Measurements from ENCODE around the gene ALAD.
"Not testable (repeated sequence)": the region's sequence is repeated elsewhere in the genome, so short reads cannot be mapped to it uniquely, and the experiment has no call there.

GRCh38 chr9:113406353-113406752 is 5.3 kb upstream of the ALAD start:
- TF ChIP-seq CTCF (conservative IDR thresholded peaks at IDR 0.05 in 1 of 2, IDR thresholded peaks at IDR 0.05 in 1 of 2; ENCODE audit: extremely low read depth in 1 of 2, insufficient read depth in 1 of 2, low read depth in 1 of 2, low read length in 2 of 2); EZH2 (IDR thresholded peaks at IDR 0.05; ENCODE audit: borderline replicate concordance, low read length): not testable (repeated sequence)
